Osteoblast (primary cell): ENCODE results near the gene MRPS16. TPM values are rescaled to one million over a fixed set of nuclear protein-coding genes. Genes with fewer than 3 reads are reported as not detected.

Source experiments
- DNase-seq: peaks from one replicate; pipeline ENCODE4 v3.0.0; 2011; ENCODE audit warnings: low spot score, mixed read lengths; ENCODE audit not compliant: insufficient read length; ENCODE audit errors: missing footprints
- H2AFZ ChIP-seq: 2 replicates; pipeline ENCODE4 v1.6.0; 2011; ENCODE audit warnings: mild to moderate bottlenecking, low read length
- H3K27ac ChIP-seq: 2 replicates; pipeline ENCODE4 v1.5.1; 2011; ENCODE audit warnings: mild to moderate bottlenecking, low read depth, low read length, moderate library complexity
- H3K27me3 ChIP-seq: 2 replicates; pipeline ENCODE4 v1.6.0; 2012; ENCODE audit warnings: mild to moderate bottlenecking, control low read depth, inconsistent platforms, low read length, moderate library complexity; ENCODE audit not compliant: insufficient read depth
- H3K36me3 ChIP-seq: 2 replicates; pipeline ENCODE4 v1.5.1; 2011; ENCODE audit warnings: mild to moderate bottlenecking, low read length, control low read depth, moderate library complexity; ENCODE audit not compliant: insufficient read depth
- H3K4me1 ChIP-seq: 2 replicates; pipeline ENCODE4 v1.5.1; 2011; ENCODE audit warnings: mild to moderate bottlenecking, low read length, control low read depth, moderate library complexity; ENCODE audit not compliant: insufficient read depth
- H3K4me2 ChIP-seq: 2 replicates; pipeline ENCODE4 v1.6.0; 2011; ENCODE audit warnings: mild to moderate bottlenecking, low read length; ENCODE audit not compliant: insufficient read depth
- H3K4me3 ChIP-seq: fragments of 200-600 bp; sonication (generic); 3 replicates; pipeline ENCODE4 v1.5.1; 2012; ENCODE audit warnings: mild to moderate bottlenecking, low read length, inconsistent platforms; ENCODE audit not compliant: insufficient read depth
- H3K79me2 ChIP-seq: 2 replicates; pipeline ENCODE4 v1.6.0; 2012; ENCODE audit warnings: mild to moderate bottlenecking, low read length, control low read depth, inconsistent platforms; ENCODE audit not compliant: insufficient read depth
- H3K9me3 ChIP-seq: 2 replicates; pipeline ENCODE4 v1.5.1; 2011; ENCODE audit warnings: low read depth, low read length, control low read depth
- H4K20me1 ChIP-seq: 2 replicates; pipeline ENCODE4 v1.6.0; 2012; ENCODE audit warnings: mild to moderate bottlenecking, low read length, control low read depth; ENCODE audit not compliant: insufficient read depth
- total RNA-seq: library from RNA; depleted of rRNA; stranded (reverse); fragments of >200 nt; gene quantifications from 2 replicates; pipeline ENCODE4 v1.2.3, GENCODE V29; 2012
- TF ChIP-seq, protein P1 (sequence below): IDR thresholded peaks from 2 replicates; pipeline ENCODE4 v1.5.1; 2011; ENCODE audit warnings: mild to moderate bottlenecking, low read depth, low read length, moderate library complexity; ENCODE audit errors: extremely low read depth

Gene MRPS16
- total RNA-seq, 1 donor: 80.7 TPM

DNA sequence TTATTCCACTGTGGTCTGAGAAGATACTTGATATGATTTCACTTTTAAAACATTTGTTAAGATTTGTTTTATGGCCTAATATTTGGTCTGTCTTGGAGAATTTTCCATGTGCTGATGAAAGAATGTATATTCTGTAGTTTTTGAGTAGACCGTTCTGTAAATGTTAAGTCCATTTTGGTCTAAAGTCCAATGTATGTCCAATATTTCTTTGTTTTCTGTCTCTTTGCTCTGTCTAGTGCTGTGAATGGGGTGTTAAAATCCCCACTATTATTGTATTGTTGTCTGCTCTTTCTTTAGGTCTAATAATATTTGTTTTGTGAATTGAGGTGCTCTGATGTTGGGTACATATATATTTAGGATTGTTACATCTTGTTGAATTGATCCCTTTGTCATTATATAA, 36.7 kb downstream of the MRPS16 start:
- no peak overlapping the region for H3K4me3 ChIP-seq
- H3K27me3 ChIP-seq: no peaks in the 10 kb centered on the region
- H3K4me2 ChIP-seq: no peak overlapping the region
- H3K27ac ChIP-seq: no peak overlapping the region
- no peaks in the 10 kb centered on the region for H3K79me2 ChIP-seq
- no peaks in the 10 kb centered on the region for H3K9me3 ChIP-seq
- H3K36me3 ChIP-seq: peaks cover 8% of the 10 kb centered on the region
- DNase-seq: no peak
- no peak overlapping the region for H2AFZ ChIP-seq
- H4K20me1 ChIP-seq: no peaks in the 10 kb centered on the region
- TF ChIP-seq, protein P1, sequence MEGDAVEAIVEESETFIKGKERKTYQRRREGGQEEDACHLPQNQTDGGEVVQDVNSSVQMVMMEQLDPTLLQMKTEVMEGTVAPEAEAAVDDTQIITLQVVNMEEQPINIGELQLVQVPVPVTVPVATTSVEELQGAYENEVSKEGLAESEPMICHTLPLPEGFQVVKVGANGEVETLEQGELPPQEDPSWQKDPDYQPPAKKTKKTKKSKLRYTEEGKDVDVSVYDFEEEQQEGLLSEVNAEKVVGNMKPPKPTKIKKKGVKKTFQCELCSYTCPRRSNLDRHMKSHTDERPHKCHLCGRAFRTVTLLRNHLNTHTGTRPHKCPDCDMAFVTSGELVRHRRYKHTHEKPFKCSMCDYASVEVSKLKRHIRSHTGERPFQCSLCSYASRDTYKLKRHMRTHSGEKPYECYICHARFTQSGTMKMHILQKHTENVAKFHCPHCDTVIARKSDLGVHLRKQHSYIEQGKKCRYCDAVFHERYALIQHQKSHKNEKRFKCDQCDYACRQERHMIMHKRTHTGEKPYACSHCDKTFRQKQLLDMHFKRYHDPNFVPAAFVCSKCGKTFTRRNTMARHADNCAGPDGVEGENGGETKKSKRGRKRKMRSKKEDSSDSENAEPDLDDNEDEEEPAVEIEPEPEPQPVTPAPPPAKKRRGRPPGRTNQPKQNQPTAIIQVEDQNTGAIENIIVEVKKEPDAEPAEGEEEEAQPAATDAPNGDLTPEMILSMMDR: no peak
- H3K4me1 ChIP-seq: peaks cover 6% of the 10 kb centered on the region

DNA sequence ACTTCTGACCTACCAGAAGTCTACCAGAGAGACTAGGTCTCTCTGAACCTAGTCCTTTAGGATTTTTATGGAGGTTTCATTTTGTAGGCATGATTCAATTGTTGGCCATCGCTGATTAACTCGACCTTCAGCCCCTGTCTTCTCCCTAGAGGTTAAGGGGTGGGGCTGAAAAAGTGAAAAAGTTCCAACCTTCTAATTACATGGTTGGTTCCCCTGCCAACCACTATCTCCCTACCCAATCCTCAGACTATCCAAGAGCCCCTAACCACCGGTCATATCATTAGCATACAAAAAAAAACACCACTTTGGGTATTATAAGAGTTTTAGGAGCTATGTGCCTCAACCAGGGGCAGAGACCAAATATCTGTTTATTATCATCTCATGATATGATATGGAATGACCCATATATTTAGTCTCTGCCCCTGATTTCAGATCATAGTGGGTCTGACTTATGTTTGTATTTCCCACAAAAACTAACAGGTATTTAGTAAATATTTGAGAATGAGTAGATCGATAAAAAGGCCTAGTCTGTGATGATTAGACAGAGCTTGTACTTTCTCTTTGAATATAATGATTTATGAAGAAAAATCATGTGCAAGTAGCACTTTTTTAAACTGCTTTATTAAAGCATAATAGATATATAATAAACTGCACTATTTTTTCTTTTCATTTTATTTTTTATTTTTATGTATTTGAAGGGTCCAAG, 41.2 kb downstream of the MRPS16 start:
- Histone ChIP-seq H2AFZ (no peak overlapping the region), H3K79me2 (no peaks in the 10 kb centered on the region), H3K9me3 (no peaks in the 10 kb centered on the region), H3K27me3 (no peaks in the 10 kb centered on the region), H3K4me1 (no peaks in the 10 kb centered on the region), H3K4me3 (no peak overlapping the region), H3K36me3 (peaks cover 4% of the 10 kb centered on the region), H3K27ac (no peak overlapping the region), H3K4me2 (no peak overlapping the region), H4K20me1 (no peaks in the 10 kb centered on the region)
- TF ChIP-seq, protein P1: no peak
- DNase-seq: no peak

DNA sequence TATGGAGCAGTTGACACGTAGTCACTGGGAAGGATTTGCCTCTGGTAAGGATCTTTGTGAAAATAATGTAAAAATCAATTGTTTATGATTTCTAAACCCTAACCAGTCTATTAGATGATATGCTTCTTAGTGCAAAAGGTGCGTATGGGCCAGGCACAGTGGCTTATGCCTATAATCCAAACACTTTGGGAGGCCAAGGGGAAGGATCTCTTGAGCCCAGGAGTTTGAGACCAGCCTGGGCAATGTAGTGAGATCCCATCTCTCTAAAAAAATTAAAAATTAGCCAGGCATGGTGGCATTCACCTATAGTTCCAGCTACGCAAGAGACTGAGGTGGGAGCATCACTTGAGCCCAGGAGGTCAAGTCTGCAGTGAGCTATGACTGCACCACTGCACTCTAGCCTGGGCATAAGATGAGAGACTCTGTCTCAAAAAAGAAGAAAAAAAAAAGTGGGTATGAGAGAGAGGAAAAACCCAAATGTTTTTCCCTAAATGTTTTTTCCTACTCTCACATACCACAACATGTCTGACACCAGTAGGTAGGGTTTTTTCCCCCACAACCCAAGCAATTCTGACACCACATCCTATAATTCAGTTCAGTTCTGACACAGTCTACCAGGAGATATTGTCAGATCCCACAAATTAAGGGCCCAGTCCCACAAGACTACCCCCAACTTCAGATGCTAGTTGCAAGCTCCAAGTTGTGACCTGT, 41.9 kb downstream of the MRPS16 start:
- Histone ChIP-seq H3K27me3 (no peaks in the 10 kb centered on the region), H4K20me1 (no peaks in the 10 kb centered on the region), H3K79me2 (no peaks in the 10 kb centered on the region), H3K27ac (no peak overlapping the region), H3K4me2 (no peak overlapping the region), H3K9me3 (no peaks in the 10 kb centered on the region), H3K4me3 (no peak overlapping the region), H3K36me3 (peaks cover 4% of the 10 kb centered on the region), H3K4me1 (no peaks in the 10 kb centered on the region), H2AFZ (no peak overlapping the region)
- TF ChIP-seq, protein P1: no peak
- DNase-seq: no peak

DNA sequence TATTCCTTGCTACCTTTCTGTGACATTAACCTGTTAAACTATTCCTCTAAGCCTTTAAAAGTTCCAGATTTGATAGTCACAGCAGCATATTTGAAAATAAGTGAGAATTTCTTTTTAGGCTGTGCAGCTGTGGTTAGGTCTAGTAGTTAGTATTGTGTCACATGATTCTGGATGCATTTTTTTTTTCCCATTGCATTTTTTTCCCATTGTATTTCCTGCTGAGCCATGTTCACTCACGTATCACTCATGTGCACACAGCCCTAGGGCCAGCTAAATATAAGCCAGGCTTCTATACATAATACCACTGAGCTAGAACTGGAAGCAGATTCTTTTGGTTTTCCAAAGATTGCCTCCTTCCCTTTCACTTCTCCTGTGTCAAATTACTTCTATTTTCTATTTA, 42.7 kb downstream of the MRPS16 start:
- Histone ChIP-seq H4K20me1 (no peaks in the 10 kb centered on the region), H2AFZ (no peak overlapping the region), H3K27me3 (no peaks in the 10 kb centered on the region), H3K4me2 (no peak overlapping the region), H3K4me3 (no peak overlapping the region), H3K36me3 (peaks cover 4% of the 10 kb centered on the region), H3K27ac (no peak overlapping the region), H3K79me2 (no peaks in the 10 kb centered on the region), H3K9me3 (no peaks in the 10 kb centered on the region), H3K4me1 (no peaks in the 10 kb centered on the region)
- TF ChIP-seq, protein P1: no peak
- DNase-seq: peak; percentile 37
